DND-41 (cell line): ENCODE measurements around the gene VTCN1.

Source experiments
- EZH2 ChIP-seq: IDR thresholded peaks from 3 replicates; pipeline ENCODE4 v1.6.1; 2012; ENCODE audit warnings: borderline replicate concordance, low read depth, mild to moderate bottlenecking, moderate library complexity, low read length, inconsistent platforms; ENCODE audit not compliant: severe bottlenecking
- TF ChIP-seq, protein P1 (sequence below): IDR thresholded peaks from 2 replicates; pipeline ENCODE4 v1.5.1; 2012; ENCODE audit warnings: borderline replicate concordance, low read length, moderate library complexity, mild to moderate bottlenecking; ENCODE audit not compliant: poor library complexity, severe bottlenecking; ENCODE audit errors: extremely low read depth

DNA sequence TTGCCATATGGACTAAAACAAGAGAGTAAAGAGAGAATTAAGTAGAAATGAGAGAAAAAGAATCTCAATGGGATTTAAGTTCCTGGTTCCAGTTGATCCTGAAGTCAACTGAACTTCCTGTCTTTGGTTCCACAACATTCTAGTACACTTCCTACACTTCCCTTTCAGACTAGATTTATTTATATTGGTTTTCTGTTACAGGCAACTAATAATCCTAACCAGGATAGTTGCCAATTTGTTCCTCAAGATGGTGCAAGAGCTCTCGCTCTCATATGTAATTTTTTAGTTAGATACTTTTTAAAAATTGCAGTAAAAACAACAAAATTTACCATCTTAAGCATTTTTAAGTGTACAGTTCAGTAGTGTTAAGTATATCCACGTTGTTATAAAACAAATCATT lies 60.4 kb downstream of the VTCN1 start:
- TF ChIP-seq, protein P1, sequence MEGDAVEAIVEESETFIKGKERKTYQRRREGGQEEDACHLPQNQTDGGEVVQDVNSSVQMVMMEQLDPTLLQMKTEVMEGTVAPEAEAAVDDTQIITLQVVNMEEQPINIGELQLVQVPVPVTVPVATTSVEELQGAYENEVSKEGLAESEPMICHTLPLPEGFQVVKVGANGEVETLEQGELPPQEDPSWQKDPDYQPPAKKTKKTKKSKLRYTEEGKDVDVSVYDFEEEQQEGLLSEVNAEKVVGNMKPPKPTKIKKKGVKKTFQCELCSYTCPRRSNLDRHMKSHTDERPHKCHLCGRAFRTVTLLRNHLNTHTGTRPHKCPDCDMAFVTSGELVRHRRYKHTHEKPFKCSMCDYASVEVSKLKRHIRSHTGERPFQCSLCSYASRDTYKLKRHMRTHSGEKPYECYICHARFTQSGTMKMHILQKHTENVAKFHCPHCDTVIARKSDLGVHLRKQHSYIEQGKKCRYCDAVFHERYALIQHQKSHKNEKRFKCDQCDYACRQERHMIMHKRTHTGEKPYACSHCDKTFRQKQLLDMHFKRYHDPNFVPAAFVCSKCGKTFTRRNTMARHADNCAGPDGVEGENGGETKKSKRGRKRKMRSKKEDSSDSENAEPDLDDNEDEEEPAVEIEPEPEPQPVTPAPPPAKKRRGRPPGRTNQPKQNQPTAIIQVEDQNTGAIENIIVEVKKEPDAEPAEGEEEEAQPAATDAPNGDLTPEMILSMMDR = no peak
- TF ChIP-seq EZH2 = no peak
